Skin epidermis (tissue), 12 donors: ENCODE results near the gene AMPD3.
A peak's percentile ranks its signal among the peaks of the same experiment; 100 is the strongest.

ENCODE experiments used
- H3K27ac ChIP-seq, 21 experiments: fragments of 200-600 bp; sonication (generic) in 11 of 21; one replicate each; pipeline ENCODE4 v1.5.0; 2020; ENCODE audit warnings: mild to moderate bottlenecking in 3 of 21, inconsistent platforms in 2 of 21, moderate library complexity in 2 of 21
- H3K4me3 ChIP-seq, 7 experiments: fragments of 200-600 bp; sonication (generic) in 2 of 7; one replicate each; pipeline ENCODE4 v1.5.0; 2020; ENCODE audit warnings: inconsistent platforms in 2 of 7, mild to moderate bottlenecking in 2 of 7, moderate library complexity in 1 of 7

The AMPD3 gene

DNA sequence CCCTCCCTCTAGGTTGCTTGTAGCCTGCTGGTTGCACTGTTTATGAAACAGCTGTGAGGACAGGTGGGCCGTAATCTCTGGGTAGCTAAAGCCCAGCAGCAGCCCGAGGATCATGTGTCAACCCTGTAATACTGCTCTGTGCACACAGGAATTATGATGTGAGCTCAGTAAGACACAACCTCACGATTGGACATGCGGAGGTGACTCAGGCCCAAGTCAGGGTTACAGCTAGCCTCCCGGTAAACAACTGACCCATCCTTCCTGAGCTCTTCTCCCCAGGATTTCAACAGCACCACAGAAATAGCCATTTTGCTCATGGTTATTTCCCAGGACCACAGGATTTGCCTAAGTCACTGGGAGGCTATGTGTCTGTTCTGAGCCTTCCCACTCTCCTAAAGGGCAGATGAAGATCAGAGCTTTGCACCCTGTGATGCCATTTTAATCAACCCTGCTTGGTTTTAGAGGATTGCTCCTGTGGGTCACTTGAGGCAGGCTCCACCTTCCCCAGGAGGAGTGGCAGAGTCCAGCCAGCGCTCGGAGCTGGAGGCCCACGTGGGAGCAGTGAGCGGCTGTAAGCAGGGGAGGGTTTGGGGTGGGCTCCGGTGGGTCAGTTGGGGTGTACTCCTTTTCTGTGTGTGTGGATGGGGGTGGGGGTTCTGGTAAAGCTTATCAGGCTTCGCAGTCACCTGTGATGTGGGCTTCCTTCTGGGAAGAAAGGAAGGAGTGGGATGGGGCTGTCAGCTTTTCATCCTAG is at the start of gene AMPD3:
TSS of gene AMPD3 (plus strand) at position 387 of the 754 bp plus-strand sequence. CDS start 6,256 bp downstream, outside the sequence.
- H3K4me3 ChIP-seq, result peak within 1 kb of the TSS; percentile 22 to 35 (median 29)
- peak within 1 kb of the TSS in 20 of 21 experiments; percentile 21 to 88 (median 72) for H3K27ac ChIP-seq

DNA sequence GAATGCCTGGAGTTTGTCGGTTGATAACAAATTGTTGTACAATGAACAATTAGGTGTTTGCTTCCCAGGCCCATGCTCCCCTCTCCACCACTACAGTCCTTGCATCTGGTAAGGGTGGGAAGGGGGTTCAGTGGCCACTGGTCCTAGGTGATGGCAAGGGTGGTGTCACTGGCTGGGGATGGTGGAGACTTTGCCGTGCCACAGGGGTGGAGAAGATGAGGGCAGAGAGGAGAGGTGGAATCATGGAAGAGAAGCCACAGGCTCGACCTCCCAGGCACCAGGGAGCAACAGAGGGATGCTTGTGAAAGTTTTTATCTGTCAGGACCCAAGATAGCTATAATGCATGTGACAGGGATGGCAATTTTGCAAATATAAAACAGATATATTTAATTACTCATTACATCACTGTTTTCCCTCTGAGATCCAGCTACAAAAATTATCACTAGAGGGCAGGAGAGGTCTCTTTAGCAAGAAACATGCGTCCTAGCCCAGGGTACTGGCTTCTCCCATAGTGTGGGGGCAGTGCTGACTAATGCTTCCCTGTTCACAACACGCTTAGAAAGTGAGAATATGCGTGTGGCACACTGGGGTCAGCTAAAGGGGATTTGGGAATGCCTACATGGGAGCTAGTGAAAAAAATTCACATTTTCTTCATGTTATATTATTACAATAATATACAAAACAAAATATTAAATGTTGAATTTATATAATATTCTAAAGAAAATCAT is 49.0 kb upstream of the AMPD3 start:
- H3K4me3 ChIP-seq, result no peak overlapping the region
- peak overlapping the region in 1 of 21 experiments; percentile 43 for H3K27ac ChIP-seq

DNA sequence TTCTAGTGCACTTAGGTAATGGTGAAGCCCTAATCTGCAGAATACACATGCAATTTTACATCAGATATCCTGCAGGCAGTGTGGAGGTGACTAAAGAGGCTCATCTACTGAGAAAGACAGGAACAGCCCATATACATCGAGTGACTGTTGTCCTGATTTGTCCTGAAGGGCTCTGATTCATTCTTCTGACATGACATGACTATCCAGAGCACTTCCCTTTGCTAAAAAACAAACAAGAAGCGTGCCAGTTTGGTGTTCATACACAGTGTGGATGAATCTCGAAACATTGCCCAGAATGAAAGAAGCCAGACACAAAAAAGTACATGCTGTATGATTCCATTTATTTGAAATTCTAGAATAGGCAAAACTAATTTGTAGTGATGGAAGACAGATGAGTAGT is 48.0 kb upstream of the AMPD3 start:
- Histone ChIP-seq H3K4me3 (no peak overlapping the region), H3K27ac (peak overlapping the region in 3 of 21 experiments; percentile 36 to 68 (median 43))

- Histone ChIP-seq H3K4me3 (no peak overlapping the region), H3K27ac (peak overlapping the region in 5 of 21 experiments; percentile 28 to 68 (median 43))
Observed at GRCh38 chr11:10407749-10408685, 47.0 kb upstream of the AMPD3 start.

DNA sequence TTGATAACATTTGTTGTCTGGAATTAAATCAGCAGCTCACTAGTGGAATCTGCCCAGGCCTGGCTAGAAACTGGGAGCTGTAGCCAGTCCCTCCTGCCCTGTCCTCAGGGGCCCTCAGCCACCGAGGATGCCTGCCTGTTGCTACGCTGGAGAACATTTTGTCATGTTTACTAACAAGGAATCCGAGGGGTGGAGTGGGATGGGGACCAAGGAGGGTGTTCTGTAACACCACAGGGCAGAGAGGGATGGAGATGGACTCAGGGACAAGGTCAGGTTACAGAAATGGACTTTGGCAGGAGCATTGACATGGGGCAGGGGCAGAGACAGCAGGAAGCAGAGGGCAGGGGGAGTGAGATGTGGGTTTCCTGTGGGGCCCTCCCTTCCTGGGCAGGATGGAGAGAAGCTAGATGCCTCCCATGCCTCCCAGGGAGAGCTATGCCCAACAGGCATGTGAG is 45.8 kb upstream of the AMPD3 start:
- Histone ChIP-seq H3K4me3 (no peak overlapping the region), H3K27ac (peak overlapping the region in 3 of 21 experiments; percentile 11 to 68 (median 65))

GRCh38 chr11:10410106-10410843 is 44.8 kb upstream of the AMPD3 start:
- no peak overlapping the region for H3K27ac ChIP-seq
- H3K4me3 ChIP-seq, result no peak overlapping the region

DNA sequence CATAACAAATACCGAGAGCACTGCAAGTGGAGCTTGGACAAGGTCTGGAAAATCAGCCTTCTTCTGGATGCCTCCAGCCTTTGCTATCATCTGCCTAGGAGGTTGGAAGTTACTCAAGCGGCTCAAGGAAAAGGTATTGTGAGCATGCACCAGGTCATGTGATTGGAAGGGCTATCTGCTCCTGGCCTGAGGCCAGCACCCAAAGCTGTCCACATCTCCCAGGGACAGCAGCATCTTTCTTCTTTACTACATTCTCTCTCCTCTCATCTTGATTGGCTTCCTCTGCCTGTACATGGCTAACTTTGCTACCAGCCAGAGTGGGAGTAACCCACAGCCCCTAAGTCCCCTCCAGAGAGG is 44.2 kb upstream of the AMPD3 start:
- no peak overlapping the region for H3K4me3 ChIP-seq
- no peak overlapping the region for H3K27ac ChIP-seq

- Histone ChIP-seq H3K27ac (peak overlapping the region in 3 of 21 experiments; percentile 22 to 54 (median 22)), H3K4me3 (no peak overlapping the region)
Observed at GRCh38 chr11:10412266-10412665, 42.8 kb upstream of the AMPD3 start.

DNA sequence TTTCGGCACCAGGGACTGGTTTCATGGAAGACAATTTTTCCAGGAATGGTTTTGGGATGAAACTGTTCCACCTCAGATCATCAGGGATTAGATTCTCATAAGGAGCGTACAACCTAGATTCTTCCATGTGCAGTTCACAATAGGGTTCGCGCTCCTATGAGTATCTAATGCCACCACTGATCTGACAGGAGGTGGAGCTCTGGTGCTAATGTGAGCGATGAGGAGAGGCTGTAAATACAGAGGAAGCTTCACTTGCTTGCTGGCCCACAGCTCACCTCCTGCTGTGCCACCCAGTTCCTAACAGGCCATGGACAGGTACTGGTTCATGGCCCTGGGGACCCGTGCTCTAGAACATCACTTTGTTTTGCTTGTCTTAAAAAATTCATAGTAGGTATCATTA is 41.8 kb upstream of the AMPD3 start:
- Histone ChIP-seq H3K27ac (peak overlapping the region in 4 of 21 experiments; percentile 24 to 68 (median 48)), H3K4me3 (no peak overlapping the region)

- H3K4me3 ChIP-seq, result no peak overlapping the region
- peak overlapping the region in 15 of 21 experiments; percentile 1 to 84 (median 57) for H3K27ac ChIP-seq
Observed at GRCh38 chr11:10414181-10414580, 40.9 kb upstream of the AMPD3 start.

DNA sequence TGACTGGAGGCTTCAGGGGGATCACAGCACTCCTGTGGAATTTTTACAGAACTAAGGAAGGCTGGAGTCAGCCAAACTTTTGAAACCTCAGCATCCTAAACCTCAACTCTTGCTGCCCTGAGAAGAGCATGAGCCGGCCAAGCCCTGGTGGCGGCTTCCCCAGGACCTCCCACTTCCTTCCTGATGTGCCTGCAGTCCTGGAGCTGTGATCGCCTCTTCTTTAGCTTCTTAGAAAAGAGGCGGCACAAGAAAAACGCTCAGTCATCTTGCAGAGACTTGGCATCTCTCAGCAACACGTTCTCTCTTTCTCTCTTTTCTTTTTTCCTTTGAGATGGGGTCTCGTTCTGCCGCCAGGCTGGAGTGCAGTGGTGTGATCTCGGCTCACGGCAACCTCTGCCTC is 40.4 kb upstream of the AMPD3 start:
- no peak overlapping the region for H3K4me3 ChIP-seq
- peak overlapping the region in 18 of 21 experiments; percentile 1 to 84 (median 55) for H3K27ac ChIP-seq

GRCh38 chr11:10415817-10416392 is 39.2 kb upstream of the AMPD3 start:
- peak overlapping the region in 9 of 21 experiments; percentile 24 to 84 (median 66) for H3K27ac ChIP-seq

DNA sequence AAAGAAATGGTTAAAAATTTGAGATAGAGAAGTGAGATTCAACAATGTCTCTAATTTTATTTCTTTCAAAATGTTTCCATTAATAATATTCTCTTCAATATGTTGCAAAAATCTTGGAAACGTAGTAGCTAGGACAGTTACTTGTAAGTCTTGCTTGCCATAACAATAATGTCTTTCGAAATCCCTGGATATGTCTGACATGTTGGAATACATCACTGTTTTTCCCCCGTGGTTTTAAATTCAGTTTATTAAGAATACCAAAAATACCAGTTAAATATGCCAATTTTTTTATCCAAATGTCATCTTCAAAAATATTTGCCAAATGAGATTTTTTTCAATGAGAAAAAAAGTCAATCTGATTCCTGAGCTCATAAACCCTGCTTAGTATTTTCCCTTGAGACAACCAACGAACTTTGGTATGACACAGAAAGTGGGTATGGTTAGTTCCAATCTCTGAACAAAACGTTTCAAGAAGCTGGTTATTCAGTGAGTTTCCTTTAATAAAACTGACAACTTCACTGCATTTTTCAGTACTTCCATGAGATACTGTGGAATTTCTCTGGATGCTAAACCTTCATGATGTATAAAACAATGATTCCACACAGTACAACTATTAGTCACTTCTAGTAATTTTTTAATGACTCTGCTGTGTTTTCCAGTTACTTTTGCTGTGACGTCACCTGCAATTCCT is 36.7 kb upstream of the AMPD3 start:
- H3K27ac ChIP-seq, result peak overlapping the region in 2 of 21 experiments; percentile 37 to 44

More at GRCh38 chr11:10415817-10416392, 39.2 kb upstream of the AMPD3 start:
- no peak overlapping the region for H3K4me3 ChIP-seq

GRCh38 chr11:10418950-10419310 is 36.1 kb upstream of the AMPD3 start:
- H3K4me3 ChIP-seq, result no peak overlapping the region
- peak overlapping the region in 1 of 21 experiments; percentile 24 for H3K27ac ChIP-seq

More for the DNA sequence above, 36.7 kb upstream of the AMPD3 start:
- no peak overlapping the region for H3K4me3 ChIP-seq

DNA sequence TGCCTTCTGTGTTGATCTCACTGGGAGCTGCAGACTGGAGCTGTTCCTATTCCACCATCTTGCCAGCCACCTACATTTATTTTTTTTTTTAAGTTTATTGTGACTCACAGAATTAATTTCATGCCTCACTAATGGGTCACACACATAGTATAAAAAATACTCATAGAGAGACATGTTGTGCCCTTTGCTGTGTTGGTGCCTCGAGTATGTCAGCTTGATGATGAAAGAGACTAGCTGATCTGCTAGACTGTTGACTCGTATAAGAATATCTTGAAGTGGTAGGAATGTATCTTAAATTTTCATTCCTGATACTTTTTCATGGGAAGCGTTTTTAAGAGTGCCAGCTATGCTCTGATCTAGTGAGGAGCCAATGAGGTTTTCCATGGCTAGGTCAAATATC is 28.6 kb upstream of the AMPD3 start:
- Histone ChIP-seq H3K27ac (no peak overlapping the region), H3K4me3 (no peak overlapping the region)

- no peak overlapping the region for H3K4me3 ChIP-seq
Observed at GRCh38 chr11:10428453-10428852, 26.6 kb upstream of the AMPD3 start.

DNA sequence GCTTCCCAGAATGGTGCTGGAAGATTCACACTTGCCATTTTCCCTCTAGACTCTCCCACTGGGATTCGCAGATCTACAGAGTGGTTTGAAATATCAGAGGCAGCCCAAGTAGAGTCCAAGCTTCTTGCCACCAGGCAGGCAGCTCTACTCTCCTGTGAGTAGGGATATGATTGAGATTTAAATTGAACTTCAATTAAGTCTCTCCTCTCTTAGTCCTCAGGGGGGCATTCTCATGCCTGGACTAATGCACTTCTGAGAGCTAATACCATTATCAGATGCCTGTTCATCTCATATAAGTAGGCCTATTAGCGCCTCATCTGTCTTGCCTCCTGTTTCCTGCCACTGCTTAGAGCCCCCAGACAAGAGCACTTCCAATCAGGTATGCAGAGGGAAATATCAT is 25.5 kb upstream of the AMPD3 start:
- H3K27ac ChIP-seq, result no peak overlapping the region
- no peak overlapping the region for H3K4me3 ChIP-seq

More at GRCh38 chr11:10428453-10428852, 26.6 kb upstream of the AMPD3 start:
- no peak overlapping the region for H3K27ac ChIP-seq

DNA sequence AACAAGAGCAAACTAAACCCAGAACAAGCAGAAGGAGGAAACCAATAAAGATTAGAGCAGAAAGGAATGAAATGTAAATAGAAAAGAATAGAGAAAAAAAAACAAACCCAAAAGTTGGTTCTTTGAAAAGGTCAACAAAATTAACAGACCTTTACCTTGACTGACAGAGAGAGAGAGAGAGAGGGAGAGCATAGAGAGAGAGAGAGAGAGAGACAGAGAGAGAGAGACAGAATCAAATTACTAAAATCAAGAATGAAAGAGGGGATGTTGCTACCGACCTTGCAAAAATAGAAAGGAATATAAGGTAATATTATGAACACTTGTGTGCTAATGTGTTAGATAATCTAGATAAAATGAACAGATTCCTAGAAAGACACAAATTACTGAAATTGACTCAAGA is 22.6 kb upstream of the AMPD3 start:
- Histone ChIP-seq H3K4me3 (no peak overlapping the region), H3K27ac (no peak overlapping the region)
